HG03066 (cell line): Measurements from ENCODE around the gene SPO11.

Source experiments
- ATAC-seq: cut with Tn5 transposase; IDR thresholded peaks from one replicate; pipeline ENCODE4 v1.9.1; 2021; ENCODE audit warnings: low read depth; ENCODE audit not compliant: unreplicated experiment

The SPO11 gene

GRCh38 chr20:57388953-57389694, 59.5 kb downstream of the SPO11 start:
- no peak for ATAC-seq

GRCh38 chr20:57389695-57390603, 60.3 kb downstream of the SPO11 start:
- no peak for ATAC-seq

GRCh38 chr20:57390604-57391438, 61.2 kb downstream of the SPO11 start, which contains the start of gene RBM38:
Gene RBM38, plus strand, starts transcription at chr20:57391396. Its CDS starts 186 bp downstream, at chr20:57391582.
- ATAC-seq = peak; percentile 41

- ATAC-seq = peak; percentile 8
These were observed 62.1 kb downstream of the SPO11 start for GRCh38 chr20:57391439-57392301.

GRCh38 chr20:57392512-57393271, 63.1 kb downstream of the SPO11 start:
- no peak for ATAC-seq
